RWPE2 (cell line): ENCODE data around the gene ARHGEF38.

Source experiments
- ATAC-seq: fragments of 200-7000 bp; cut with Tn5 transposase; 3 replicates; pipeline ENCODE4 v1.9.1; 2021; ENCODE audit warnings: low read depth
- DNase-seq: peaks from one replicate; pipeline ENCODE4 v3.0.0-alpha.2; 2020; ENCODE audit warnings: low spot score
- H3K27ac ChIP-seq: fragments of 450-650 bp; 2 replicates; pipeline ENCODE4 v1.5.1; 2017; ENCODE audit warnings: mild to moderate bottlenecking; ENCODE audit not compliant: poor library complexity, severe bottlenecking
- H3K27me3 ChIP-seq: fragments of 250-450 bp; sonication (Bioruptor Pico); 2 replicates; pipeline ENCODE4 v1.5.1; 2021; ENCODE audit warnings: mild to moderate bottlenecking, moderate library complexity; ENCODE audit not compliant: insufficient read depth, poor library complexity, severe bottlenecking
- H3K36me3 ChIP-seq: fragments of 250-450 bp; sonication (Bioruptor Pico); 2 replicates; pipeline ENCODE4 v1.5.1; 2020; ENCODE audit warnings: low read depth, mild to moderate bottlenecking, moderate library complexity
- H3K4me1 ChIP-seq: fragments of 250-450 bp; sonication (Bioruptor Pico); 2 replicates; pipeline ENCODE4 v1.5.1; 2021; ENCODE audit warnings: mild to moderate bottlenecking, moderate library complexity; ENCODE audit not compliant: insufficient read depth, poor library complexity, severe bottlenecking
- H3K4me3 ChIP-seq: fragments of 250-450 bp; sonication (Bioruptor Pico); 2 replicates; pipeline ENCODE4 v1.5.1; 2021; ENCODE audit warnings: mild to moderate bottlenecking, moderate library complexity; ENCODE audit not compliant: severe bottlenecking
- H3K9me3 ChIP-seq: fragments of 250-450 bp; sonication (Bioruptor Pico); 2 replicates; pipeline ENCODE4 v1.5.1; 2021; ENCODE audit warnings: mild to moderate bottlenecking, moderate library complexity; ENCODE audit not compliant: severe bottlenecking
- TF ChIP-seq, protein P1 (sequence below): fragments of 450-650 bp; IDR thresholded peaks from one replicate; pipeline ENCODE4 v1.5.1; 2017; ENCODE audit warnings: mild to moderate bottlenecking, moderate library complexity; ENCODE audit not compliant: poor library complexity, severe bottlenecking

Gene ARHGEF38

DNA sequence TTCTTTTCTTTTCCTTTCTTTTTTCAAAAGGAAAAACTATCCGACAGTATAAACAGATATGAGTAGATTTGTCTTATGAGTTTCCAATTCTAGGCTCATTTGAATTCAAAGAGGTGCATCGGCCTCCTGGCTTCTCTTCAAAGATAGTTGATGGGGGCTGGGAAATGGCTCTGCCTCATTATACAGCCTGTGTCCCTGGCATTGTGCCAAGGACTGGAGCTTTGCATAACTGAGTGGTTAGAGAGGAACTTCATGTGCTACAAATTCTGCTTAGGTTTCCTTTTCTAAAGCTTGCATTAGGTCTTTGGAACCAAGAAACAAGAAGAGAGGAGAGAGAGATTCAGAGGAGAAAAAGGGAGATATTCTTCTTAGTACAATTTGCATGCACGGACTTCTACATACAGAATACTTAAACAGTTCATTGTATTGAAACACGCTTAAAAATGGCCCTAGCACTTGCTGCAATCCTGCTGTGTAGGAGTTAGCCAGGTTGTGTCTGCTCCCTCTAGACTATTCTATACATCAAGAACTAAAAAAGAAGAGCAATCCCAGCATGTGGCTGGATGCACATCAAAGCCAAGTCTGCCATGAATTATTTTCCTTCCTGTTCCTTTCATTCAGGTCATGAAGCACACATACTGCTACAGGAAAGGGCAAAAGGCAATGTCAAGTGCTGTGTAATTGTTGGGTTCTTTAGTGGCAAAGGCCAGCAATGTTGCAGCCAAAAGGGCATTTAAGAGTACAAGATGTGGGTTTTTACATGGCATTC, 85.2 kb downstream of the ARHGEF38 start:
- TF ChIP-seq, protein P1, sequence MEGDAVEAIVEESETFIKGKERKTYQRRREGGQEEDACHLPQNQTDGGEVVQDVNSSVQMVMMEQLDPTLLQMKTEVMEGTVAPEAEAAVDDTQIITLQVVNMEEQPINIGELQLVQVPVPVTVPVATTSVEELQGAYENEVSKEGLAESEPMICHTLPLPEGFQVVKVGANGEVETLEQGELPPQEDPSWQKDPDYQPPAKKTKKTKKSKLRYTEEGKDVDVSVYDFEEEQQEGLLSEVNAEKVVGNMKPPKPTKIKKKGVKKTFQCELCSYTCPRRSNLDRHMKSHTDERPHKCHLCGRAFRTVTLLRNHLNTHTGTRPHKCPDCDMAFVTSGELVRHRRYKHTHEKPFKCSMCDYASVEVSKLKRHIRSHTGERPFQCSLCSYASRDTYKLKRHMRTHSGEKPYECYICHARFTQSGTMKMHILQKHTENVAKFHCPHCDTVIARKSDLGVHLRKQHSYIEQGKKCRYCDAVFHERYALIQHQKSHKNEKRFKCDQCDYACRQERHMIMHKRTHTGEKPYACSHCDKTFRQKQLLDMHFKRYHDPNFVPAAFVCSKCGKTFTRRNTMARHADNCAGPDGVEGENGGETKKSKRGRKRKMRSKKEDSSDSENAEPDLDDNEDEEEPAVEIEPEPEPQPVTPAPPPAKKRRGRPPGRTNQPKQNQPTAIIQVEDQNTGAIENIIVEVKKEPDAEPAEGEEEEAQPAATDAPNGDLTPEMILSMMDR: no peak
- Histone ChIP-seq H3K36me3 (no peaks in the 10 kb centered on the region), H3K27ac (no peak overlapping the region), H3K4me3 (no peak overlapping the region), H3K9me3 (no peaks in the 10 kb centered on the region), H3K4me1 (peaks cover 12% of the 10 kb centered on the region), H3K27me3 (no peaks in the 10 kb centered on the region)
- no peak for DNase-seq
- no peak for ATAC-seq

DNA sequence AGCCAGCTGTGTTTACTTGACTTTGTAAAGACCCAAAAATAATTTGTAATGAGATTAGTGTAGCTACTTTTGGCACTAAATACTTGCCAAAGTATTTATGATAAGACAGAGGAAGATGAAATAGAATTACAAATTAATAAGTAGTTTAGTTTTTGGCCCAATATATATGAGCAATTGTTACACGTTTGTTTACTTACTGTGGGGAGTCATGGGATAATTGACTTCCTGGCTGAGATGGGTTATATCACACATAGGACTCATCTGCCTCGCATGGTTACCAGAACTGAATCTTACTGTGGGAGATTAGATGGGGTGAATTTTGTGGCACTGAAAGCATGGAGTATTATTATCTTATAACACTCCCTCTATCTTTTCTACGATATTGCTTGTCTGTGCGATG, 89.4 kb downstream of the ARHGEF38 start:
- Histone ChIP-seq H3K27ac (no peak overlapping the region), H3K9me3 (no peaks in the 10 kb centered on the region), H3K4me1 (peaks cover 6% of the 10 kb centered on the region), H3K4me3 (no peak overlapping the region), H3K36me3 (no peaks in the 10 kb centered on the region), H3K27me3 (no peaks in the 10 kb centered on the region)
- TF ChIP-seq, protein P1: no peak
- no peak for DNase-seq
- peak; percentile 50; the same call in 1 of the 3 replicates for ATAC-seq

DNA sequence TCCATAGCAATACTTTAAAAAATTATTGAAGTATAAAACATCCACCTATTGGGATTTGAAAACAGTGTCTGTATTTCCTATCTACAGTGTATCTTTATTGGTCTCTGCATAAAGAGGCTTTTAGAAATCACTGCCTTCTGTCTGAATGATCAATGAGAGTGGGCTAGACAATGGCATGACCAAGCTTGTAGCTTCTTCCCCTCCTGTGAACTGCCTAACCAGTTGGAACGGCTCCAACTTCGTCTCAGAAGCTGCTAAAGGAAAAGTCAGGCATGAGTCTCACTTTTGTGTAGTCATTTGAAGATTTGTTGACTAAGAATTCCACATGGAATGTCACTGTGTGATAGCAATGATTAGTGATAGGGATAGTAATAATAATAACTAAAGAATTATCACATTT, 91.8 kb downstream of the ARHGEF38 start:
- TF ChIP-seq, protein P1: no peak
- DNase-seq (no peak), ATAC-seq (peak; percentile 84)
- H3K4me1 ChIP-seq: peaks cover 6% of the 10 kb centered on the region
- no peaks in the 10 kb centered on the region for H3K36me3 ChIP-seq
- no peaks in the 10 kb centered on the region for H3K27me3 ChIP-seq
- no peaks in the 10 kb centered on the region for H3K9me3 ChIP-seq
- no peak overlapping the region for H3K4me3 ChIP-seq
- H3K27ac ChIP-seq: no peak overlapping the region

DNA sequence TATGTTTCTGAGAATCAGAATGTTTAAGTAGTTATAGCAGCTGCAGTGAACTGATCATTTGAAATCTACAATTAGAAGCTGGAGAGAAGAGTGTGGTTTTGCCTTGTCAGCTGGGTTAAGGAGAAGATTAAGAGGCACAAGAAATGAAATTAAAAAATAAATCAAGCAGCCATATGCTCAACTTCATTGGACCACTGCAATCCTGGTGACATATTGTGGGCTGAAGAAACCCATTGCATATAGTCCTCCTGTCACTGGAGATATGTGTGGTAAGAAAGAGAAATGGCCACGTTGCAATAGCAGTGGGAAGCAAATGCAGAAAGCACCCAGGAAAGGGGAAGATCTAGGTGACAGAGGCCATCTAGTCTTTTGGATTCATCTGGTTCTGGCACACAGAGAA, 93.0 kb downstream of the ARHGEF38 start:
- Histone ChIP-seq H3K27me3 (no peaks in the 10 kb centered on the region), H3K36me3 (no peaks in the 10 kb centered on the region), H3K4me3 (no peak overlapping the region), H3K9me3 (no peaks in the 10 kb centered on the region), H3K4me1 (peaks cover 6% of the 10 kb centered on the region), H3K27ac (no peak overlapping the region)
- no peak for ATAC-seq
- DNase-seq: no peak
- TF ChIP-seq, protein P1: no peak

DNA sequence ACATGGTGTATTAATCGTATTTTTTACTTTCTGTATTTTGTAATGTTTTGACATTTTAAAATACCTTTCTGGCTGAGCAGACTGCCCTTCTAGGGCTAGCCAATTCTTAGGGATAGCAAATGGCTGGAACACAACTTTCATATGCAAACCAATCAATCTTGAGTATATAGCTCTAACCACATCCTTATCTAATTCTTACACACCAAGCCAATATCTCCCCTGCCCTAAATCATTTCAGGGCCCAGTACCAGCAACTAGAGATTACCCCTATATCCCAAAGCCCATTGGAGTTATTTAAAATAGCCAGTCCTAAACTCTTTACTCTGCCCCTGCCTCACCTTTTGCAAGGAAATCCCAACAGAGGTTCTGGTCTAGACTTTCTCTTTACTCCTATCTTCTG, 97.8 kb downstream of the ARHGEF38 start:
- no peaks in the 10 kb centered on the region for H3K9me3 ChIP-seq
- DNase-seq (no peak), ATAC-seq (no peak)
- no peaks in the 10 kb centered on the region for H3K4me1 ChIP-seq
- H3K4me3 ChIP-seq: no peak overlapping the region
- no peaks in the 10 kb centered on the region for H3K27me3 ChIP-seq
- no peak overlapping the region for H3K27ac ChIP-seq
- TF ChIP-seq, protein P1: no peak
- no peaks in the 10 kb centered on the region for H3K36me3 ChIP-seq
